Keratinocyte (primary cell): ENCODE measurements around the gene GPR180.

ENCODE experiments used
- CTCF ChIP-seq, 3 experiments: IDR thresholded peaks in 1 of 3; conservative IDR thresholded peaks in 1 of 3; optimal IDR thresholded peaks in 1 of 3; 2 replicates in 2 of 3; 3 replicates in 1 of 3; pipeline versions ENCODE3 to v1.5.1; 2011; ENCODE audit warnings: low read length in 3 of 3, mild to moderate bottlenecking in 3 of 3, moderate library complexity in 2 of 3, control low read depth in 1 of 3, inconsistent platforms in 1 of 3; ENCODE audit not compliant: insufficient read depth in 2 of 3; ENCODE audit errors: extremely low read depth in 1 of 3
- EZH2 ChIP-seq: IDR thresholded peaks from one replicate; pipeline ENCODE4 v1.6.1; 2012; ENCODE audit warnings: inconsistent platforms, mild to moderate bottlenecking, low read length, moderate library complexity

GRCh38 chr13:94609196-94609595 lies 7.5 kb downstream of the GPR180 start:
- TF ChIP-seq CTCF (optimal IDR thresholded peaks at IDR 0.05 in 1 of 3, IDR thresholded peaks at IDR 0.05 in 1 of 3, conservative IDR thresholded peaks at IDR 0.05 in 1 of 3; ENCODE audit: extremely low read depth in 1 of 3, insufficient read depth in 2 of 3, low read length in 3 of 3) (no peak), EZH2 (no peak)
